ENCODE measurements around the gene IGF2. TPM values are rescaled to one million over a fixed set of nuclear protein-coding genes. Genes with fewer than 3 reads are reported as not detected.

IGF2 gene
- total RNA-seq, 4 donors from 2014 or later = 0.76 to 35.3 (median 2.8) TPM

- 74% methylated on average over 3 of the region's 12 CpGs; no CpG with 5 or more reads in 1 of the 2 donors for WGBS, 2 donors
- Histone ChIP-seq H3K4me1 (peaks cover 0 to 38% (median 9%) of the 10 kb centered on the region in 3 donors), H3K4me3 (no peak overlapping the region), H3K27ac (no peak overlapping the region), H3K36me3 (no peaks in the 10 kb centered on the region), H3K27me3 (peaks cover 0 to 67% (median 3%) of the 10 kb centered on the region in 4 donors), H3K9me3 (no peaks in the 10 kb centered on the region)
- intact Hi-C loops (cut with DNase I) = no loop called here
- TF ChIP-seq CTCF (IDR thresholded peaks at IDR 0.05) (no peak), POLR2A (IDR thresholded peaks at IDR 0.05) (no peak)
- DNase-seq = no peak
These were observed 33.5 kb upstream of the IGF2 start for GRCh38 chr11:2172676-2173075.

- Histone ChIP-seq H3K4me1 (peaks cover 3 to 40% (median 10%) of the 10 kb centered on the region in 3 donors), H3K27me3 (peaks cover 0 to 78% (median 3%) of the 10 kb centered on the region in 4 donors), H3K27ac (no peak within 1 kb of the TSS), H3K9me3 (no peaks in the 10 kb centered on the region), H3K36me3 (no peaks in the 10 kb centered on the region), H3K4me3 (no peak within 1 kb of the TSS)
- TF ChIP-seq CTCF (IDR thresholded peaks at IDR 0.05) (no peak), POLR2A (IDR thresholded peaks at IDR 0.05) (no peak)
- no peak for DNase-seq
- intact Hi-C loops (cut with DNase I) = no loop called here
- WGBS, 2 donors = 83% methylated on average over 8 of the region's 17 CpGs; no CpG with 5 or more reads in 1 of the 2 donors
These were observed 32.4 kb upstream of the IGF2 start, which contains the start of gene TH for GRCh38 chr11:2171591-2172003. TH (minus strand) TSS chr11:2171815; CDS start chr11:2171786, 29 bp downstream.

- WGBS, 2 donors = 20 to 72% methylated on average over 2 to 9 of the region's 45 CpGs
- intact Hi-C loops (cut with DNase I) = no loop called here
- H3K4me3 ChIP-seq = no peak overlapping the region
- peaks cover 6 to 37% (median 8%) of the 10 kb centered on the region in 3 donors for H3K4me1 ChIP-seq
- H3K27ac ChIP-seq = no peak overlapping the region
- H3K27me3 ChIP-seq = peaks cover 0 to 95% (median 3%) of the 10 kb centered on the region in 4 donors
- no peak for DNase-seq
- H3K36me3 ChIP-seq = no peaks in the 10 kb centered on the region
- TF ChIP-seq POLR2A (IDR thresholded peaks at IDR 0.05) = no peak
- TF ChIP-seq CTCF (IDR thresholded peaks at IDR 0.05) = no peak
- H3K9me3 ChIP-seq = no peaks in the 10 kb centered on the region
These were observed 30.7 kb upstream of the IGF2 start for GRCh38 chr11:2169626-2170570.

GRCh38 chr11:2169005-2169378, 29.8 kb upstream of the IGF2 start:
- no CpG with 5 or more reads among the region's 10 CpGs for WGBS, 2 donors
- H3K4me3 ChIP-seq = no peak overlapping the region
- TF ChIP-seq POLR2A (IDR thresholded peaks at IDR 0.05) (no peak), CTCF (IDR thresholded peaks at IDR 0.05) (no peak)
- H3K36me3 ChIP-seq = no peaks in the 10 kb centered on the region
- no peaks in the 10 kb centered on the region for H3K9me3 ChIP-seq
- intact Hi-C loops (cut with DNase I) = no loop called here
- peaks cover 0 to 96% (median 3%) of the 10 kb centered on the region in 4 donors for H3K27me3 ChIP-seq
- peak overlapping the region in 1 of 4 donors; percentile 70 for H3K27ac ChIP-seq
- peaks cover 6 to 37% (median 8%) of the 10 kb centered on the region in 3 donors for H3K4me1 ChIP-seq
- no peak for DNase-seq

Measured in esophagus squamous epithelium (tissue), 5 donors.